HepG2 (cell line): ENCODE results near the gene BRD3. TPM values are rescaled to one million over a fixed set of nuclear protein-coding genes. Genes with fewer than 3 reads are reported as not detected.

Source experiments
- ATAC-seq: fragments of 200-7000 bp; cut with Tn5 transposase; 3 replicates; pipeline ENCODE4 v1.9.1; 2020; ENCODE audit warnings: mild to moderate bottlenecking, moderate library complexity
- BruUV-seq: library from RNA; stranded (reverse); fragments of 400-500 nt; replicated peaks from 2 replicates; lab custom pipeline; 2021; lab: Mats Ljungman, UMichigan
- CTCF ChIA-PET: fragments of 300-600 bp; formaldehyde crosslinking; extraction: SDS; loops from one replicate; lab custom pipeline; 2021; ENCODE audit warnings: low total read pairs, inconsistent platforms, low intra/inter-chr PET ratio; lab: Yijun Ruan, JAX
- POLR2A ChIA-PET: fragments of 350-600 bp; sonication (Branson Sonifier 250); formaldehyde crosslinking; loops from one replicate; lab custom pipeline; 2020; ENCODE audit warnings: antibody characterized with exemption, inconsistent platforms; lab: Yijun Ruan, JAX
- DNase-seq: peaks from one replicate; pipeline ENCODE4 v3.0.0-alpha.2; 2015; ENCODE audit warnings: low spot score
- FAIRE-seq: peaks from 3 replicates; lab custom pipeline; 2011; peaks lifted over from hg19 to GRCh38; lab: Jason Lieb, UNC
- H2AFZ ChIP-seq: one replicate; pipeline ENCODE4 v1.6.1; 2011; ENCODE audit warnings: low read length, inconsistent platforms
- H3K27ac ChIP-seq: fragments of 300-600 bp; 3 replicates; pipeline ENCODE4 v1.8.0; 2011; ENCODE audit warnings: mixed run types, mild to moderate bottlenecking, mixed read lengths, low read length, inconsistent platforms; ENCODE audit not compliant: insufficient read depth; ENCODE audit errors: extremely low read length
- H3K27me3 ChIP-seq, 2 experiments: fragments of 200-600 bp in 1 of 2; 2 replicates in 1 of 2; 3 replicates in 1 of 2; pipeline versions ENCODE4 v1.6.0 to v1.8.0; 2011; ENCODE audit warnings: low read length in 2 of 2, mild to moderate bottlenecking in 2 of 2, moderate library complexity in 2 of 2, inconsistent platforms in 1 of 2; ENCODE audit not compliant: insufficient read depth in 2 of 2, control insufficient read depth in 1 of 2
- H3K36me3 ChIP-seq, 2 experiments: fragments of 200-600 bp in 1 of 2; replicated peaks in 1 of 2; 2 replicates in 1 of 2; 3 replicates in 1 of 2; pipeline versions ENCODE4 v1.5.1 to v1.8.0; 2011; ENCODE audit warnings: low read length in 2 of 2, inconsistent platforms in 1 of 2; ENCODE audit not compliant: insufficient read depth in 2 of 2, control insufficient read depth in 1 of 2
- H3K4me1 ChIP-seq: 2 replicates; pipeline ENCODE4 v1.5.1; 2012; ENCODE audit warnings: low read length, inconsistent platforms; ENCODE audit not compliant: insufficient read depth
- H3K4me2 ChIP-seq: 2 replicates; pipeline ENCODE4 v1.6.0; 2011; ENCODE audit warnings: low read depth, low read length, inconsistent platforms
- H3K4me3 ChIP-seq, 3 experiments: fragments of 200-600 bp in 1 of 3; sonication (generic), shearing (Covaris generic) in 1 of 3; replicated peaks in 1 of 3; 2 replicates each; pipeline ENCODE4 v1.5.1; 2011 to 2016; ENCODE audit warnings: low read length in 3 of 3, inconsistent platforms in 2 of 3, low read depth in 2 of 3, mild to moderate bottlenecking in 2 of 3, control low read depth in 1 of 3, mixed read lengths in 1 of 3; ENCODE audit not compliant: insufficient read depth in 1 of 3
- H3K79me2 ChIP-seq: one replicate; pipeline ENCODE4 v1.6.1; 2011; ENCODE audit warnings: low read length, inconsistent platforms; ENCODE audit not compliant: insufficient read depth
- H3K9ac ChIP-seq: 2 replicates; pipeline ENCODE4 v1.6.0; 2011; ENCODE audit warnings: mild to moderate bottlenecking, low read depth, low read length, inconsistent platforms; ENCODE audit not compliant: insufficient read depth
- H3K9me3 ChIP-seq: 2 replicates; pipeline ENCODE4 v1.5.1; 2012; ENCODE audit warnings: mild to moderate bottlenecking, low read length
- H4K20me1 ChIP-seq: 2 replicates; pipeline ENCODE4 v1.6.0; 2011; ENCODE audit warnings: inconsistent platforms, mild to moderate bottlenecking, low read length, moderate library complexity; ENCODE audit not compliant: insufficient read depth
- ARID3A ChIP-seq: IDR thresholded peaks from 2 replicates; pipeline ENCODE4 v1.6.1; 2012; ENCODE audit warnings: low read depth, low read length, improper control_type of control experiment
- ARNTL ChIP-seq: sonication (generic); formaldehyde crosslinking; IDR thresholded peaks from 2 replicates; pipeline ENCODE4 v1.4.0; 2020; ENCODE audit warnings: mild to moderate bottlenecking, missing genetic modification reagents
- BRD4 ChIP-seq: sonication (generic); formaldehyde crosslinking; IDR thresholded peaks from 2 replicates; pipeline ENCODE4 v1.4.0; 2020; ENCODE audit warnings: missing genetic modification reagents
- IKZF1 ChIP-seq: fragments of 450-650 bp; IDR thresholded peaks from 2 replicates; pipeline ENCODE4 v1.7.1; 2016
- KDM1A ChIP-seq: IDR thresholded peaks from 2 replicates; pipeline ENCODE4 v1.6.1; 2016; ENCODE audit warnings: missing compliant biosample characterization
- MTF2 ChIP-seq: sonication (generic); formaldehyde crosslinking; IDR thresholded peaks from 2 replicates; pipeline ENCODE4 v1.5.0; 2020; ENCODE audit warnings: missing genetic modification reagents, borderline replicate concordance
- MXD3 ChIP-seq: IDR thresholded peaks from 2 replicates; pipeline ENCODE4 v1.6.1; 2016; ENCODE audit warnings: mild to moderate bottlenecking, missing biosample characterization, missing genetic modification reagents
- RFXAP ChIP-seq: sonication (generic); formaldehyde crosslinking; IDR thresholded peaks from 2 replicates; pipeline ENCODE4 v1.4.0; 2020; ENCODE audit warnings: missing genetic modification reagents, borderline replicate concordance
- SMYD3 ChIP-seq: sonication (generic); formaldehyde crosslinking; IDR thresholded peaks from 2 replicates; pipeline ENCODE4 v1.8.1; 2023; ENCODE audit warnings: mild to moderate bottlenecking, missing genetic modification reagents
- SOX13 ChIP-seq, 3 experiments: fragments of 450-650 bp in 1 of 3; sonication (generic) in 1 of 3; formaldehyde crosslinking in 1 of 3; IDR thresholded peaks in 2 of 3; conservative IDR thresholded peaks in 1 of 3; 2 replicates each; pipeline versions ENCODE4 v1.5.0 to v1.6.1; 2016 to 2020; ENCODE audit warnings: antibody characterized with exemption in 1 of 3, mild to moderate bottlenecking in 1 of 3, missing compliant biosample characterization in 1 of 3, missing genetic modification reagents in 1 of 3, moderate library complexity in 1 of 3
- THAP11 ChIP-seq: IDR thresholded peaks from 2 replicates; pipeline ENCODE4 v1.6.1; 2016; ENCODE audit warnings: missing biosample characterization, missing genetic modification reagents
- ZBTB21 ChIP-seq: sonication (generic); formaldehyde crosslinking; IDR thresholded peaks from 2 replicates; pipeline ENCODE4 v1.4.0; 2020; ENCODE audit warnings: missing genetic modification reagents
- ZFY ChIP-seq: sonication (generic); formaldehyde crosslinking; IDR thresholded peaks from 2 replicates; pipeline ENCODE4 v1.4.0; 2020; ENCODE audit warnings: missing genetic modification reagents
- ZNF205 ChIP-seq: IDR thresholded peaks from 2 replicates; pipeline ENCODE4 v1.6.1; 2018; ENCODE audit warnings: missing biosample characterization, missing genetic modification reagents
- ZNF33B ChIP-seq: sonication (generic); formaldehyde crosslinking; IDR thresholded peaks from 2 replicates; pipeline ENCODE4 v1.5.1; 2020; ENCODE audit warnings: mild to moderate bottlenecking, missing genetic modification reagents
- ZNF441 ChIP-seq: sonication (generic); formaldehyde crosslinking; IDR thresholded peaks from 2 replicates; pipeline ENCODE4 v1.7.0; 2021; ENCODE audit warnings: missing genetic modification reagents, borderline replicate concordance
- ZNF484 ChIP-seq: sonication (generic); formaldehyde crosslinking; IDR thresholded peaks from 2 replicates; pipeline ENCODE4 v1.5.1; 2020; ENCODE audit warnings: mild to moderate bottlenecking, low read depth, missing genetic modification reagents, borderline replicate concordance
- ZNF616 ChIP-seq: sonication (generic); formaldehyde crosslinking; IDR thresholded peaks from 2 replicates; pipeline ENCODE4 v1.5.0; 2020; ENCODE audit warnings: low read depth, mild to moderate bottlenecking, missing genetic modification reagents
- ZNF788 ChIP-seq: sonication (generic); formaldehyde crosslinking; IDR thresholded peaks from 2 replicates; pipeline ENCODE4 v1.5.0; 2020; ENCODE audit warnings: mild to moderate bottlenecking, missing genetic modification reagents, borderline replicate concordance
- ZSCAN22 ChIP-seq: sonication (generic); formaldehyde crosslinking; IDR thresholded peaks from 2 replicates; pipeline ENCODE4 v1.4.0; 2020; ENCODE audit warnings: mild to moderate bottlenecking, missing genetic modification reagents
- WGBS: methylation state at CpG from one replicate; pipeline ENCODE4 v1.1.6; 2017; ENCODE audit warnings: low lambda C conversion rate; 5-methylcytosine and 5-hydroxymethylcytosine counted together
- in situ Hi-C: cut with HindIII; loops from 2 replicates; pipeline ENCODE4 v1.10.0; 2017; ENCODE audit warnings: low pct_unique_long_range_greater_than_20kb; ENCODE audit not compliant: extremely low pct_ligation_motif_present
- intact Hi-C: fragments of 100-400 bp; cut with micrococcal nuclease; formaldehyde crosslinking; loops from one replicate; pipeline ENCODE4 v1.10.0; 2022; ENCODE audit not compliant: unreplicated experiment
- polyA plus RNA-seq, 8 experiments: library from polyadenylated mRNA; depleted of rRNA in 3 of 8; stranded (reverse) in 7 of 8; unstranded in 1 of 8; fragments of >200 nt; fragmentation: Illumina TruSeq in 4 of 8; extraction: Trizol in 4 of 8; gene quantifications; 2 replicates each; pipeline versions ENCODE4 v1.2.1 to v1.2.3, GENCODE V29; 2011 to 2016; ENCODE audit warnings: low read depth in 4 of 8, missing spikeins in 1 of 8, mixed read lengths in 1 of 8; ENCODE audit not compliant: insufficient read depth in 1 of 8
- total RNA-seq, 5 experiments: library from RNA; depleted of rRNA; stranded (reverse); fragments of >200 nt; fragmentation: Illumina TruSeq; extraction: Trizol; gene quantifications; 2 replicates each; pipeline ENCODE4 v1.2.3, GENCODE V29; 2016; ENCODE audit warnings: low read depth in 1 of 5
- TF ChIP-seq, protein P1 (sequence below): sonication (generic); formaldehyde crosslinking; IDR thresholded peaks from 2 replicates; pipeline ENCODE4 v1.4.0; 2020; ENCODE audit warnings: missing genetic modification reagents
- TF ChIP-seq, protein P2 (sequence below): sonication (generic); formaldehyde crosslinking; IDR thresholded peaks from 2 replicates; pipeline ENCODE4 v1.4.0; 2020; ENCODE audit warnings: missing genetic modification reagents

The BRD3 gene
- total and polyA plus RNA-seq, 2 of the 13 experiments (the other 11 are each of a cell fraction or from before 2014, with no cell fraction given) = 5.9 to 12.9 TPM

DNA sequence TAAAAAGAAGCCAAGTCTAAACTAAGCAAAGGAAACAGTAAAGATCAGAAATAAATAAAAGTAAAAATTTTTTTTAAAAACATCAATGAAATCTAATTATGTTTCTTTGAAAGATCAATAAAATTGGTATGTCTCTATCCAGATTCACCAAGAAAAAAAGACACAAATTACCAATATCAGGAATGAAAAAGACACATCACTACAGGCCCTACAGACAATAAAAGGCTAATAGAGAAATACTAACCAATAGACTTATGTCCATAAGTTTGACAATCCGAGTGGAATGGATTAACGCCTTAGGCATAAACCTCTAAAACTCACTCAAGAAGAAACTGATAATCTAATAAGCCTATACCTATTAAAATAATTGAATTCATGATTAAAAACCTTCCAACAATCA lies 30.2 kb downstream of the BRD3 start (continued):
- TF ChIP-seq SMYD3 = no peak
- TF ChIP-seq KDM1A (CRISPR knock-in tag) = no peak
- TF ChIP-seq, protein P1, sequence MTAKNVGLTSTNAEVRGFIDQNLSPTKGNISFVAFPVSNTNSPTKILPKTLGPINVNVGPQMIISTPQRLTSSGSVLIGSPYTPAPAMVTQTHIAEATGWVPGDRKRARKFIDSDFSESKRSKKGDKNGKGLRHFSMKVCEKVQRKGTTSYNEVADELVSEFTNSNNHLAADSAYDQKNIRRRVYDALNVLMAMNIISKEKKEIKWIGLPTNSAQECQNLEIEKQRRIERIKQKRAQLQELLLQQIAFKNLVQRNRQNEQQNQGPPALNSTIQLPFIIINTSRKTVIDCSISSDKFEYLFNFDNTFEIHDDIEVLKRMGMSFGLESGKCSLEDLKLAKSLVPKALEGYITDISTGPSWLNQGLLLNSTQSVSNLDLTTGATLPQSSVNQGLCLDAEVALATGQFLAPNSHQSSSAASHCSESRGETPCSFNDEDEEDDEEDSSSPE (CRISPR knock-in tag) = no peak
- no peak for TF ChIP-seq ZNF616 (CRISPR knock-in tag)
- no peak for TF ChIP-seq ZNF33B (CRISPR knock-in tag)
- TF ChIP-seq BRD4 = no peak
- TF ChIP-seq, all 625 proteins: peak for 0

GRCh38 chr9:134036130-134036529 lies 31.7 kb downstream of the BRD3 start:
- Histone ChIP-seq H3K27me3 (no peaks in the 10 kb centered on the region), H3K4me3 (no peak overlapping the region), H3K9me3 (no peaks in the 10 kb centered on the region), H3K9ac (no peak overlapping the region), H3K79me2 (no peaks in the 10 kb centered on the region), H3K36me3 (peaks cover 33 to 63% of the 10 kb centered on the region in 2 experiments), H3K27ac (no peak overlapping the region), H2AFZ (no peak overlapping the region), H3K4me1 (no peaks in the 10 kb centered on the region), H3K4me2 (no peak overlapping the region), H4K20me1 (no peaks in the 10 kb centered on the region)
- no TSS peak for BruUV-seq
- in situ Hi-C loops (no loop called here), intact Hi-C loops (no loop called here)
- ATAC-seq (no peak), DNase-seq (no peak), FAIRE-seq (no peak)
- ChIA-PET CTCF (no interaction called here), POLR2A (no interaction called here)
- WGBS = 97% methylated on average over 15 of the region's 16 CpGs
- TF ChIP-seq ZSCAN22 = no peak
- TF ChIP-seq ARID3A = no peak
- no peak for TF ChIP-seq THAP11 (CRISPR knock-in tag)
- TF ChIP-seq ZNF441 (CRISPR knock-in tag) = no peak
- TF ChIP-seq ARNTL (CRISPR knock-in tag) = no peak
- TF ChIP-seq ZNF205 (CRISPR knock-in tag) = no peak
- no peak for TF ChIP-seq ZFY (CRISPR knock-in tag)
- TF ChIP-seq ZBTB21 (CRISPR knock-in tag) = no peak
- no peak for TF ChIP-seq RFXAP
- TF ChIP-seq ZNF788 = no peak
- no peak for TF ChIP-seq IKZF1
- TF ChIP-seq ZNF484 (CRISPR knock-in tag) = no peak
- TF ChIP-seq MXD3 (CRISPR knock-in tag) = no peak
- no peak for TF ChIP-seq SOX13 (IDR thresholded peaks at IDR 0.05)
- TF ChIP-seq SOX13 (CRISPR knock-in tag; conservative IDR thresholded peaks at IDR 0.05 in 1 of 2, IDR thresholded peaks at IDR 0.05 in 1 of 2) = no peak
- TF ChIP-seq MTF2 (CRISPR knock-in tag) = no peak
- TF ChIP-seq, protein P2, sequence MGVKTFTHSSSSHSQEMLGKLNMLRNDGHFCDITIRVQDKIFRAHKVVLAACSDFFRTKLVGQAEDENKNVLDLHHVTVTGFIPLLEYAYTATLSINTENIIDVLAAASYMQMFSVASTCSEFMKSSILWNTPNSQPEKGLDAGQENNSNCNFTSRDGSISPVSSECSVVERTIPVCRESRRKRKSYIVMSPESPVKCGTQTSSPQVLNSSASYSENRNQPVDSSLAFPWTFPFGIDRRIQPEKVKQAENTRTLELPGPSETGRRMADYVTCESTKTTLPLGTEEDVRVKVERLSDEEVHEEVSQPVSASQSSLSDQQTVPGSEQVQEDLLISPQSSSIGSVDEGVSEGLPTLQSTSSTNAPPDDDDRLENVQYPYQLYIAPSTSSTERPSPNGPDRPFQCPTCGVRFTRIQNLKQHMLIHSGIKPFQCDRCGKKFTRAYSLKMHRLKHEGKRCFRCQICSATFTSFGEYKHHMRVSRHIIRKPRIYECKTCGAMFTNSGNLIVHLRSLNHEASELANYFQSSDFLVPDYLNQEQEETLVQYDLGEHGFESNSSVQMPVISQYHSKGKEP (CRISPR knock-in tag) = no peak
